ENCODE measurements around the gene SYPL2.

SYPL2 gene

GRCh38 chr1:109466452-109467300, at the start of gene SYPL2:
Gene SYPL2, plus strand, starts transcription at chr1:109466546. Its CDS starts 298 bp downstream, at chr1:109466844.
- H3K4me3 ChIP-seq (ENCODE audit: low read length): peak within 1 kb of the TSS; percentile 55
- DNase-seq (ENCODE audit: low read depth): no peak
- TF ChIP-seq CTCF (conservative IDR thresholded peaks at IDR 0.05; ENCODE audit: low read length): no peak

- H3K4me3 ChIP-seq (ENCODE audit: low read length): no peak overlapping the region
- no peak for DNase-seq (ENCODE audit: low read depth)
Measured at GRCh38 chr1:109423498-109423897, 42.8 kb upstream of the SYPL2 start.

GRCh38 chr1:109425391-109426280, 40.7 kb upstream of the SYPL2 start:
- peak; percentile 42 for DNase-seq (ENCODE audit: low read depth)
- H3K4me3 ChIP-seq (ENCODE audit: low read length): peak overlapping the region; percentile 96
- no peak for TF ChIP-seq CTCF (conservative IDR thresholded peaks at IDR 0.05; ENCODE audit: low read length)

More at GRCh38 chr1:109423498-109423897, 42.8 kb upstream of the SYPL2 start:
- no peak for TF ChIP-seq CTCF (conservative IDR thresholded peaks at IDR 0.05; ENCODE audit: low read length)

GRCh38 chr1:109426281-109427170, 39.8 kb upstream of the SYPL2 start, which contains the start of gene PSMA5:
Gene PSMA5, minus strand, starts transcription at chr1:109426448. Its CDS starts 118 bp downstream, at chr1:109426330.
- DNase-seq (ENCODE audit: low read depth): peak; percentile 100

GRCh38 chr1:109427171-109427467, 39.2 kb upstream of the SYPL2 start:
- TF ChIP-seq CTCF (conservative IDR thresholded peaks at IDR 0.05; ENCODE audit: low read length): no peak
- peak overlapping the region; percentile 96 for H3K4me3 ChIP-seq (ENCODE audit: low read length)
- peak; percentile 25 for DNase-seq (ENCODE audit: low read depth)

More at GRCh38 chr1:109426281-109427170, 39.8 kb upstream of the SYPL2 start, which contains the start of gene PSMA5:
- TF ChIP-seq CTCF (conservative IDR thresholded peaks at IDR 0.05; ENCODE audit: low read length): no peak
- peak within 1 kb of the TSS; percentile 96 for H3K4me3 ChIP-seq (ENCODE audit: low read length)

GRCh38 chr1:109432336-109432735, 34.0 kb upstream of the SYPL2 start:
- no peak overlapping the region for H3K4me3 ChIP-seq (ENCODE audit: low read length)
- TF ChIP-seq CTCF (conservative IDR thresholded peaks at IDR 0.05; ENCODE audit: low read length): no peak
- DNase-seq (ENCODE audit: low read depth): peak; percentile 84

All from AG10803 (cell line).